CD4-positive, CD25-positive, alpha-beta regulatory T cell (primary cell): ENCODE results near the gene CNTNAP2. TPM values are rescaled to one million over a fixed set of nuclear protein-coding genes. Genes with fewer than 3 reads are reported as not detected.

Source experiments
- ATAC-seq, 2 donors: fragments of 150-1000 bp; cut with Tn5 transposase; one replicate each; pipeline ENCODE4 v1.10.0; 2021; ENCODE audit warnings: low read depth in 2 of 2, moderate number of reproducible peaks in 2 of 2, moderate library complexity in 1 of 2
- DNase-seq, 3 donors: peaks; one replicate each; pipeline versions ENCODE4 v3.0.0 to v3.0.0-alpha.2; 2012 to 2022; ENCODE audit warnings: mixed read lengths in 1 of 3
- H3K27ac ChIP-seq: one replicate; pipeline ENCODE4 v1.7.0; 2013; ENCODE audit warnings: mild to moderate bottlenecking, low read length; ENCODE audit not compliant: insufficient read depth, poor library complexity, severe bottlenecking
- H3K27me3 ChIP-seq: one replicate; pipeline ENCODE4 v1.7.0; 2013; ENCODE audit warnings: low read length; ENCODE audit not compliant: control insufficient read depth, insufficient read depth
- H3K36me3 ChIP-seq: one replicate; pipeline ENCODE4 v1.7.0; 2013; ENCODE audit warnings: mild to moderate bottlenecking, low read length, moderate library complexity; ENCODE audit not compliant: control insufficient read depth, insufficient read depth
- H3K4me1 ChIP-seq: 2 replicates; pipeline ENCODE4 v1.7.0; 2013; ENCODE audit warnings: mild to moderate bottlenecking, low read length; ENCODE audit not compliant: insufficient read depth, control insufficient read depth, poor library complexity, severe bottlenecking
- H3K4me3 ChIP-seq: one replicate; pipeline ENCODE4 v1.7.0; 2013; ENCODE audit warnings: low read depth, mild to moderate bottlenecking, low read length, moderate library complexity
- H3K9me3 ChIP-seq, 2 experiments: 1 replicate in 1 of 2; 2 replicates in 1 of 2; pipeline ENCODE4 v1.7.0; 2013; ENCODE audit warnings: low read length in 2 of 2, mild to moderate bottlenecking in 1 of 2, moderate library complexity in 1 of 2; ENCODE audit not compliant: control insufficient read depth in 2 of 2
- H3K27ac Mint-ChIP-seq, 3 donors: one replicate each; pipeline ENCODE4 v1.8.0; 2020 to 2022; ENCODE audit warnings: mild to moderate bottlenecking in 3 of 3, mixed read lengths in 3 of 3, moderate library complexity in 2 of 3
- H3K27me3 Mint-ChIP-seq: one replicate; pipeline ENCODE4 v1.8.0; 2022; ENCODE audit warnings: mild to moderate bottlenecking, mixed read lengths
- H3K36me3 Mint-ChIP-seq: one replicate; pipeline ENCODE4 v1.8.0; 2020; ENCODE audit warnings: mixed read lengths
- H3K4me1 Mint-ChIP-seq, 4 donors: one replicate each; pipeline ENCODE4 v1.8.0; 2020 to 2022; ENCODE audit warnings: mixed read lengths in 4 of 4, mild to moderate bottlenecking in 1 of 4
- H3K4me3 Mint-ChIP-seq, 4 donors: one replicate each; pipeline ENCODE4 v1.8.0; 2020 to 2022; ENCODE audit warnings: mild to moderate bottlenecking in 4 of 4, mixed read lengths in 4 of 4, moderate library complexity in 3 of 4
- H3K9me3 Mint-ChIP-seq, 7 donors: one replicate each; pipeline ENCODE4 v1.8.0; 2020 to 2022; ENCODE audit warnings: mixed read lengths in 7 of 7, mild to moderate bottlenecking in 3 of 7, moderate library complexity in 2 of 7
- polyA plus RNA-seq, 4 donors: library from polyadenylated mRNA; unstranded; fragments of 300-500 nt; fragmentation: Illumina TruSeq; gene quantifications; one replicate each; pipeline ENCODE4 v1.2.3, GENCODE V29; 2021
- total RNA-seq: library from RNA; stranded (reverse); gene quantifications from one replicate; pipeline ENCODE4 v1.2.3, GENCODE V29; 2022

The CNTNAP2 gene
- total and polyA plus RNA-seq, 5 donors from 2014 or later: 0.02 to 0.15 TPM; not detected in 3

GRCh38 chr7:148335790-148336189 lies 2219.2 kb downstream of the CNTNAP2 start:
- H3K4me3 ChIP-seq: no peak overlapping the region
- ATAC-seq (no peak), DNase-seq (no peak)
- no peak overlapping the region for H3K27ac Mint-ChIP-seq
- H3K4me1 Mint-ChIP-seq: peaks cover 0 to 13% (median 4%) of the 10 kb centered on the region in 4 donors
- peaks cover 9% of the 10 kb centered on the region for H3K4me1 ChIP-seq
- peaks cover 0 to 5% (median 0%) of the 10 kb centered on the region in 7 donors for H3K9me3 Mint-ChIP-seq
- H3K9me3 ChIP-seq: no peaks in the 10 kb centered on the region
- H3K27ac ChIP-seq: no peak overlapping the region
- no peaks in the 10 kb centered on the region for H3K36me3 ChIP-seq
- peaks cover 48% of the 10 kb centered on the region for H3K27me3 Mint-ChIP-seq
- peaks cover 42% of the 10 kb centered on the region for H3K27me3 ChIP-seq
- H3K4me3 Mint-ChIP-seq: no peak overlapping the region
- no peaks in the 10 kb centered on the region for H3K36me3 Mint-ChIP-seq

- no peak overlapping the region for H3K27ac Mint-ChIP-seq
- no peak overlapping the region for H3K4me3 Mint-ChIP-seq
- H3K36me3 Mint-ChIP-seq: no peaks in the 10 kb centered on the region
- Histone ChIP-seq H3K4me3 (no peak overlapping the region), H3K27me3 (peaks cover 42% of the 10 kb centered on the region), H3K27ac (no peak overlapping the region), H3K36me3 (no peaks in the 10 kb centered on the region), H3K9me3 (no peaks in the 10 kb centered on the region), H3K4me1 (peaks cover 9% of the 10 kb centered on the region)
- DNase-seq (no peak), ATAC-seq (no peak)
- peaks cover 0 to 13% (median 4%) of the 10 kb centered on the region in 4 donors for H3K4me1 Mint-ChIP-seq
- H3K9me3 Mint-ChIP-seq: peaks cover 0 to 1% (median 0%) of the 10 kb centered on the region in 7 donors
- peaks cover 54% of the 10 kb centered on the region for H3K27me3 Mint-ChIP-seq
These were observed 2219.8 kb downstream of the CNTNAP2 start for GRCh38 chr7:148336411-148336810.

- Mint-ChIP-seq H3K27ac (no peak overlapping the region), H3K27me3 (peaks cover 62% of the 10 kb centered on the region), H3K4me3 (no peak overlapping the region), H3K36me3 (no peaks in the 10 kb centered on the region), H3K9me3 (no peaks in the 10 kb centered on the region), H3K4me1 (peaks cover 0 to 13% (median 4%) of the 10 kb centered on the region in 4 donors)
- ATAC-seq: no peak
- Histone ChIP-seq H3K4me1 (peaks cover 9% of the 10 kb centered on the region), H3K9me3 (no peaks in the 10 kb centered on the region), H3K27ac (no peak overlapping the region), H3K36me3 (no peaks in the 10 kb centered on the region), H3K4me3 (no peak overlapping the region), H3K27me3 (peaks cover 42% of the 10 kb centered on the region)
- no peak for DNase-seq
These were observed 2220.8 kb downstream of the CNTNAP2 start for GRCh38 chr7:148337246-148337965.

- no peaks in the 10 kb centered on the region for H3K36me3 Mint-ChIP-seq
- Histone ChIP-seq H3K27me3 (peaks cover 43% of the 10 kb centered on the region), H3K36me3 (no peaks in the 10 kb centered on the region), H3K4me1 (peaks cover 9% of the 10 kb centered on the region), H3K9me3 (no peaks in the 10 kb centered on the region), H3K27ac (no peak overlapping the region), H3K4me3 (no peak overlapping the region)
- H3K4me3 Mint-ChIP-seq: no peak overlapping the region
- DNase-seq: no peak
- no peak for ATAC-seq
- peaks cover 64% of the 10 kb centered on the region for H3K27me3 Mint-ChIP-seq
- H3K27ac Mint-ChIP-seq: no peak overlapping the region
- H3K9me3 Mint-ChIP-seq: no peaks in the 10 kb centered on the region
- H3K4me1 Mint-ChIP-seq: peaks cover 0 to 13% (median 4%) of the 10 kb centered on the region in 4 donors
These were observed 2221.6 kb downstream of the CNTNAP2 start for GRCh38 chr7:148337995-148338747.

- Histone ChIP-seq H3K36me3 (no peaks in the 10 kb centered on the region), H3K4me3 (no peak overlapping the region), H3K27me3 (peaks cover 37% of the 10 kb centered on the region), H3K27ac (no peak overlapping the region), H3K4me1 (peaks cover 9% of the 10 kb centered on the region), H3K9me3 (no peaks in the 10 kb centered on the region)
- Mint-ChIP-seq H3K27ac (no peak overlapping the region), H3K4me3 (peak overlapping the region in 1 of 4 donors; percentile 11), H3K36me3 (no peaks in the 10 kb centered on the region), H3K27me3 (peaks cover 77% of the 10 kb centered on the region), H3K9me3 (no peaks in the 10 kb centered on the region), H3K4me1 (peaks cover 0 to 13% (median 4%) of the 10 kb centered on the region in 4 donors)
- ATAC-seq (no peak), DNase-seq (no peak)
These were observed 2224.1 kb downstream of the CNTNAP2 start for GRCh38 chr7:148340438-148341280.

- H3K27ac ChIP-seq: no peak overlapping the region
- H3K36me3 ChIP-seq: no peaks in the 10 kb centered on the region
- peaks cover 12% of the 10 kb centered on the region for H3K27me3 ChIP-seq
- no peak overlapping the region for H3K4me3 ChIP-seq
- no peak overlapping the region for H3K4me3 Mint-ChIP-seq
- H3K36me3 Mint-ChIP-seq: no peaks in the 10 kb centered on the region
- H3K27me3 Mint-ChIP-seq: peaks cover 50% of the 10 kb centered on the region
- ATAC-seq (no peak), DNase-seq (no peak)
- H3K9me3 ChIP-seq: no peaks in the 10 kb centered on the region
- H3K4me1 Mint-ChIP-seq: peaks cover 0 to 7% (median 2%) of the 10 kb centered on the region in 4 donors
- H3K4me1 ChIP-seq: peaks cover 4% of the 10 kb centered on the region
- H3K9me3 Mint-ChIP-seq: peaks cover 0 to 2% (median 0%) of the 10 kb centered on the region in 7 donors
- H3K27ac Mint-ChIP-seq: no peak overlapping the region
These were observed 2227.8 kb downstream of the CNTNAP2 start for GRCh38 chr7:148344406-148344805.

GRCh38 chr7:148347981-148348380 lies 2231.4 kb downstream of the CNTNAP2 start:
- peaks cover 0 to 4% (median 0%) of the 10 kb centered on the region in 7 donors for H3K9me3 Mint-ChIP-seq
- Histone ChIP-seq H3K27ac (no peak overlapping the region), H3K9me3 (no peaks in the 10 kb centered on the region), H3K4me3 (no peak overlapping the region), H3K36me3 (no peaks in the 10 kb centered on the region), H3K27me3 (peaks cover 2% of the 10 kb centered on the region), H3K4me1 (no peaks in the 10 kb centered on the region)
- H3K4me1 Mint-ChIP-seq: no peaks in the 10 kb centered on the region
- DNase-seq (no peak), ATAC-seq (no peak)
- no peaks in the 10 kb centered on the region for H3K36me3 Mint-ChIP-seq
- no peak overlapping the region for H3K4me3 Mint-ChIP-seq
- H3K27ac Mint-ChIP-seq: no peak overlapping the region
- H3K27me3 Mint-ChIP-seq: peaks cover 21% of the 10 kb centered on the region
